Upper lobe of left lung (tissue), 4 donors: ENCODE data around the gene MAMDC2.

Experiments used
- CTCF ChIP-seq, 6 experiments: fragments of 450-650 bp in 4 of 6; fragments of 200-600 bp in 2 of 6; sonication (generic) in 2 of 6; IDR thresholded peaks; one replicate each; pipeline ENCODE4 v1.5.1; 2016 to 2019; ENCODE audit warnings: antibody characterized with exemption in 6 of 6
- POLR2AphosphoS5 ChIP-seq, 2 donors: sonication (generic); formaldehyde crosslinking; IDR thresholded peaks; one replicate each; pipeline ENCODE4 v1.5.1; 2017; ENCODE audit warnings: antibody characterized with exemption in 2 of 2

GRCh38 chr9:70123695-70124094, 80.0 kb downstream of the MAMDC2 start:
- TF ChIP-seq POLR2AphosphoS5 (IDR thresholded peaks at IDR 0.05) (peak in 1 of 2 donors; percentile 22), CTCF (IDR thresholded peaks at IDR 0.05) (no peak)
